Thymus (tissue), 14 donors: ENCODE data around the gene PM20D1. TPM values are rescaled to one million over a fixed set of nuclear protein-coding genes. Genes with fewer than 3 reads are reported as not detected.
"Not testable (repeated sequence)": the region's sequence is repeated elsewhere in the genome, so short reads cannot be mapped to it uniquely, and the experiment has no call there.

Experiments used
- DNase-seq, 9 donors: peaks; one replicate each; pipeline ENCODE4 v3.0.0-alpha.2; 2013; ENCODE audit warnings: low spot score in 9 of 9, low read depth in 6 of 9, missing footprints in 1 of 9
- H3K27ac ChIP-seq, 2 donors: one replicate each; pipeline ENCODE4 v1.5.1; 2013; ENCODE audit warnings: control low read depth in 1 of 2, low read depth in 1 of 2, low read length in 1 of 2, mild to moderate bottlenecking in 1 of 2, moderate library complexity in 1 of 2
- H3K27me3 ChIP-seq, 2 donors: one replicate each; pipeline ENCODE4 v1.5.1; 2013; ENCODE audit warnings: low read length in 1 of 2; ENCODE audit not compliant: control insufficient read depth in 2 of 2, insufficient read depth in 1 of 2
- H3K36me3 ChIP-seq, 2 donors: one replicate each; pipeline ENCODE4 v1.5.1; 2013; ENCODE audit warnings: low read length in 1 of 2, mild to moderate bottlenecking in 1 of 2, moderate library complexity in 1 of 2; ENCODE audit not compliant: control insufficient read depth in 2 of 2, insufficient read depth in 2 of 2
- H3K4me1 ChIP-seq, 2 donors: one replicate each; pipeline ENCODE4 v1.5.1; 2013; ENCODE audit warnings: low read length in 2 of 2; ENCODE audit not compliant: control insufficient read depth in 2 of 2, insufficient read depth in 2 of 2
- H3K4me3 ChIP-seq, 2 donors: one replicate each; pipeline ENCODE4 v1.5.1; 2013; ENCODE audit warnings: low read length in 2 of 2, control low read depth in 1 of 2, mild to moderate bottlenecking in 1 of 2
- H3K9me3 ChIP-seq, 2 donors: one replicate each; pipeline ENCODE4 v1.5.1; 2013; ENCODE audit warnings: low read length in 1 of 2, mild to moderate bottlenecking in 1 of 2; ENCODE audit not compliant: control insufficient read depth in 2 of 2, insufficient read depth in 1 of 2
- WGBS: extraction: QIAGEN DNeasy Blood & Tissue Kit; methylation state at CpG from one replicate; pipeline ENCODE4 v1.1.7; 2013; 5-methylcytosine and 5-hydroxymethylcytosine counted together
- long read RNA-seq, 10 donors: transcript quantifications; one replicate each; lab custom pipeline, GENCODE V29; 2026
- polyA plus RNA-seq: library from polyadenylated mRNA; stranded (reverse); fragments of 200-250 nt; gene quantifications from one replicate; pipeline ENCODE4 v1.2.3, GENCODE V29; 2013
- total RNA-seq: library from RNA; stranded (reverse); fragments of 120-200 nt; gene quantifications from one replicate; pipeline ENCODE4 v1.2.4, GENCODE V29; 2013
- donor health status: healthy.

The PM20D1 gene
- 0.09 TPM for total RNA-seq
- polyA plus RNA-seq = 0.41 TPM
- long read RNA-seq, donor 1 = 0 reads
- long read RNA-seq, donor 2 = 0 reads
- long read RNA-seq, donor 3, partial matches to known transcripts = 0 of 1 reads
- long read RNA-seq, donor 3, other reads (novel, unspliced or antisense) = 0 of 1 reads
- long read RNA-seq, donor 4 = 0 reads
- long read RNA-seq, donor 5 = 0 reads
- long read RNA-seq, donor 6 = 0 reads
- long read RNA-seq, donor 7 = 0 reads
- long read RNA-seq, donor 8 = 0 reads
- long read RNA-seq, donor 9 = 0 reads
- long read RNA-seq, donor 10 = 0 reads

- Histone ChIP-seq H3K4me1 (peaks cover 0 to 12% of the 10 kb centered on the region in 2 donors), H3K36me3 (no peaks in the 10 kb centered on the region), H3K27ac (peak within 1 kb of the TSS; percentile 27 to 68), H3K4me3 (peak within 1 kb of the TSS; percentile 44 to 47), H3K27me3 (peaks cover 0 to 10% of the 10 kb centered on the region in 2 donors), H3K9me3 (no peaks in the 10 kb centered on the region)
- peak in 8 of 9 donors; percentile 36 to 94 (median 68) for DNase-seq
- WGBS = 46% methylated on average over 39 of the region's 39 CpGs
These were observed at the start of gene PM20D1 for GRCh38 chr1:205849619-205850355. Gene PM20D1 (minus strand): TSS chr1:205850132. CDS start chr1:205850072, 60 bp downstream.

- no peak for DNase-seq
These were observed 46.4 kb upstream of the PM20D1 start for GRCh38 chr1:205896351-205896750.

GRCh38 chr1:205894119-205894518 lies 44.2 kb upstream of the PM20D1 start:
- H3K9me3 ChIP-seq = peaks cover 0 to 16% of the 10 kb centered on the region in 2 donors
- not testable (repeated sequence) for DNase-seq, H3K27me3 ChIP-seq, H3K36me3 ChIP-seq, H3K4me3 ChIP-seq, H3K4me1 ChIP-seq, H3K27ac ChIP-seq
- 91% methylated on average over 3 of the region's 3 CpGs for WGBS

More at GRCh38 chr1:205896351-205896750, 46.4 kb upstream of the PM20D1 start:
- WGBS = 94% methylated on average over 1 of the region's 1 CpG
- Histone ChIP-seq H3K27ac (no peak overlapping the region), H3K27me3 (no peaks in the 10 kb centered on the region), H3K4me3 (no peak overlapping the region), H3K36me3 (no peaks in the 10 kb centered on the region), H3K4me1 (no peaks in the 10 kb centered on the region), H3K9me3 (peaks cover 0 to 13% of the 10 kb centered on the region in 2 donors)

DNA sequence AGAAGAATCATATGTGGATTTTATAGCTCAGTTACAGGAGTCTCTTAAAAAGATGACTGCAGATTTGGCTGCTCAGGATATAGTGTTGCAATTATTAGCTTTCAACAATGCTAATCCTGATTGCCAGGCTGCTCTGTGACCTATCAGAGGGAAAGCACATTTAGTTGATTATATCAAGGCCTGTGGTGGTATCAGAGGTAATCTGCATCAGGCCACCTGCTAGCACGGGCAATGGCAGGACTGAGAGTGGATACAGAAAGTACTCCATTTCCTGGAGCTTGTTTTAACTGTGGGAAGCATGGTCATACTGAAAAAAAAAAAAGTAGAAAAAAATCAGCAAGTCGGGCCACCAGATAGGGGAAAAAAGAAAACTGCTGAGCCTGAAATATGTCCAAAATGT lies 42.2 kb upstream of the PM20D1 start:
- H3K9me3 ChIP-seq = peaks cover 0 to 10% of the 10 kb centered on the region in 2 donors

DNA sequence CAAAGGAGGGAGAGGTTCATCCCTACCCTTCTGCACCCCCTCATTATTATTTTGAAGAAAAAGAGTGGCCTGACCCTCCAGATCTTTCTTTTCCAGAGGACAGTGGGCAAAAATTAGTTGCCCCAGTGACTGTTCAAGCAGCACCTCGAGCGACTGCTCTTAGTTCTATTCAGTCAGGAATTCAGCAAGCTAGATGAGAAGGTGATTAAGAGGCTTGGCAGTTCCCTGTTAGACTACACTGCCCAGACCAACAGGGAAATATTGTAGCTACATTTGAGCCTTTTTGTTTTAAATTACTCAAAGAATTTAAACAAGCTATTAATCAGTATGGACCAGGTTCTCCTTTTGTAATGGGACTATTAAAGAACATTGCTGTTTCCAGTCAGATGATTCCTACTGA lies 41.5 kb upstream of the PM20D1 start:
- not testable (repeated sequence) for H3K27ac ChIP-seq, H3K4me1 ChIP-seq, H3K36me3 ChIP-seq, H3K27me3 ChIP-seq, DNase-seq, H3K4me3 ChIP-seq
- 93% methylated on average over 2 of the region's 2 CpGs for WGBS
- H3K9me3 ChIP-seq = peaks cover 0 to 10% of the 10 kb centered on the region in 2 donors

More for the DNA sequence above, 42.2 kb upstream of the PM20D1 start:
- not testable (repeated sequence) for H3K36me3 ChIP-seq, H3K4me1 ChIP-seq, H3K27me3 ChIP-seq, DNase-seq, H3K27ac ChIP-seq, H3K4me3 ChIP-seq
- 6% methylated on average over 2 of the region's 2 CpGs for WGBS

- not testable (repeated sequence) for H3K36me3 ChIP-seq, H3K27me3 ChIP-seq, H3K4me1 ChIP-seq, DNase-seq, H3K27ac ChIP-seq, H3K9me3 ChIP-seq, H3K4me3 ChIP-seq
- 68% methylated on average over 3 of the region's 3 CpGs for WGBS
These were observed 40.7 kb upstream of the PM20D1 start for GRCh38 chr1:205890631-205891030.

GRCh38 chr1:205889706-205890105 lies 39.8 kb upstream of the PM20D1 start:
- 97% methylated on average over 3 of the region's 3 CpGs for WGBS

GRCh38 chr1:205889006-205889405 lies 39.1 kb upstream of the PM20D1 start:
- not testable (repeated sequence) for H3K36me3 ChIP-seq, H3K4me1 ChIP-seq, H3K9me3 ChIP-seq, H3K27me3 ChIP-seq, DNase-seq, H3K27ac ChIP-seq, H3K4me3 ChIP-seq
- 61% methylated on average over 4 of the region's 4 CpGs for WGBS

More at GRCh38 chr1:205889706-205890105, 39.8 kb upstream of the PM20D1 start:
- H3K4me3 ChIP-seq, H3K27me3 ChIP-seq, H3K27ac ChIP-seq, DNase-seq, H3K36me3 ChIP-seq, H3K4me1 ChIP-seq, H3K9me3 ChIP-seq: not testable (repeated sequence)

GRCh38 chr1:205883792-205884191 lies 33.9 kb upstream of the PM20D1 start:
- peaks cover 0 to 3% of the 10 kb centered on the region in 2 donors for H3K27me3 ChIP-seq
- no peaks in the 10 kb centered on the region for H3K4me1 ChIP-seq
- DNase-seq = no peak
- H3K27ac ChIP-seq = no peak overlapping the region
- H3K9me3 ChIP-seq = peaks cover 0 to 9% of the 10 kb centered on the region in 2 donors
- H3K36me3 ChIP-seq = no peaks in the 10 kb centered on the region
- no peak overlapping the region for H3K4me3 ChIP-seq
